Mesodermal cell (in vitro differentiated cells): ENCODE measurements around the gene NOTCH1. TPM values are rescaled to one million over a fixed set of nuclear protein-coding genes. Genes with fewer than 3 reads are reported as not detected.

ENCODE experiments used
- H3K27ac ChIP-seq: 2 replicates; pipeline ENCODE4 v1.7.0; 2013; ENCODE audit warnings: mild to moderate bottlenecking, low read depth, low read length, moderate library complexity; ENCODE audit not compliant: severe bottlenecking
- H3K36me3 ChIP-seq: 2 replicates; pipeline ENCODE4 v1.7.1; 2013; ENCODE audit warnings: mild to moderate bottlenecking, low read length, moderate library complexity; ENCODE audit not compliant: control insufficient read depth, insufficient read depth
- H3K4me1 ChIP-seq: one replicate; pipeline ENCODE4 v1.7.1; 2013; ENCODE audit warnings: mild to moderate bottlenecking, low read length; ENCODE audit not compliant: insufficient read depth, control insufficient read depth, poor library complexity, severe bottlenecking
- H3K4me3 ChIP-seq: 2 replicates; pipeline ENCODE4 v1.7.0; 2013; ENCODE audit warnings: low read length, control low read depth, mild to moderate bottlenecking; ENCODE audit not compliant: insufficient read depth, poor library complexity, severe bottlenecking; ENCODE audit errors: extremely low read depth
- H3K9me3 ChIP-seq: 2 replicates; pipeline ENCODE4 v1.7.1; 2013; ENCODE audit warnings: mild to moderate bottlenecking, low read length, moderate library complexity; ENCODE audit not compliant: control insufficient read depth
- WGBS, 2 experiments: methylation state at CpG; one replicate each; pipeline ENCODE4 v1.1.5; 2013; ENCODE audit warnings: missing lambda C conversion rate in 2 of 2; ENCODE audit not compliant: insufficient coverage in 2 of 2; 5-methylcytosine and 5-hydroxymethylcytosine counted together
- polyA plus RNA-seq, 2 experiments: library from polyadenylated mRNA; stranded (reverse); fragments of 50-300 nt; gene quantifications; one replicate each; pipeline ENCODE4 v1.2.3, GENCODE V29; 2013

Gene NOTCH1
- polyA plus RNA-seq (2013, experiment 1 of 2) = 65.5 TPM
- 44.0 TPM for polyA plus RNA-seq (2013, experiment 2 of 2)

DNA sequence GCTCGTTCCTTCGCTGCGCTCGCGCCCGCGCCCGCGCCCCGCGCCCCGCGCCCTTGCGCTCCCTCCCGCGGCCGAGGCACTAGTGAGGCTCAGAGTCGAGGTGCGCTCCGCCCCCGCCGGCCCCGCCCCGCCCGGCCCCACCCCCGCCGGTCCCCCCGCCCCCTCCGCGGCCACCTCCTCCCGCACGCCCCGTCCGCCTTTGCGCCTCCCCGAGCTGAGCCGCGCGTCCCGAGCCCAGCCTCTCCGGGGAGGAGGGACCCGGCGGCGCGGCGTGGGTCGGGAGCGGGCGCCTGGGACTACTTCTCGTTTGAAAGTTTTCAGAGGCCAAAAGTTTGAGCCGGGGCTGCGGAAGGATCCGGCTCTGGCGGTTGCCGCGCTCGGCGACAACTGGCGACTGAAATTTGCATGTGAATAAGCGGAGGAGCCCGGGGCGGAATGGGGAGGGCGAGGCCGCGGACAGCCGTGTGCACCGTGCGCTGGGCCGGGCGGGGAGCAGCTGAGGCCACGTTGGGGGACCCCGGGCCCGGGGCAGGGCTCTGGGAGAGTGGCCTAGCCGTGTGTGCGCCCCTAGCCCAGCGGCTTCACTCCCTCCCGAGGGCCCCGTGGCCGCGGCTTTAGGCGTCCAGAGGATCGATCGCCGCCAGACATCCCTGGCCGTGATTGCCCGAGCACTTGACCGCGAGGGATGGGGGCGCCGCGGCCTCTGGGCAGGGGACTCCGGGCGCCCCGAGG lies at the start of gene NOTCH1:
Gene NOTCH1, minus strand, starts transcription at position 84 of the 732 bp plus-strand sequence. CDS start 262 bp downstream, outside the sequence.
- peak within 1 kb of the TSS; percentile 92 for H3K4me3 ChIP-seq
- peak within 1 kb of the TSS; percentile 86 for H3K27ac ChIP-seq
- H3K4me1 ChIP-seq = peaks cover 34% of the 10 kb centered on the region
- WGBS, 2 experiments = 0 to 1% methylated on average over 51 to 55 of the region's 94 CpGs
- H3K9me3 ChIP-seq = no peaks in the 10 kb centered on the region
- H3K36me3 ChIP-seq = peaks cover 30% of the 10 kb centered on the region

DNA sequence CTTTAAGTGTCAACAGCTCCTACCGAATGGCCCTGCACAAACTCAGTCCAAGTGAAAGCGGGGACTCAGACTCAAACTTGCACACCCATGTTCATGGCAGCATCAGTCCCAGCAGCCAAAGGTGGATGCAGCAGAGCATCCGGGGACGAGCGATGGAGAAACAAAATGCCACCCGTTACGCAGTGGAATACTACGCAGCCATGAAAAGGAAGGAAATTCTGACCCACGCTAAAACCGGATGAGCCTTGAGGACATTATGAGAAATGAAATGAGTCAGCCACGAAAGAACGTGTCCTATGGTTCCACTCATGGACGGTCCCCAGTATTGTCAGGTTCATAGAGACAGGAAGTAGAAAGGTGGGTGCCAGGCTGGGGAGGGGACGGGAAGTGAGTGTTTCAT lies 48.6 kb upstream of the NOTCH1 start:
- H3K4me3 ChIP-seq = no peak overlapping the region
- peaks cover 18% of the 10 kb centered on the region for H3K4me1 ChIP-seq
- 95 to 96% methylated on average over 13 to 14 of the region's 14 CpGs for WGBS, 2 experiments
- no peaks in the 10 kb centered on the region for H3K36me3 ChIP-seq
- no peaks in the 10 kb centered on the region for H3K9me3 ChIP-seq
- H3K27ac ChIP-seq = no peak overlapping the region

DNA sequence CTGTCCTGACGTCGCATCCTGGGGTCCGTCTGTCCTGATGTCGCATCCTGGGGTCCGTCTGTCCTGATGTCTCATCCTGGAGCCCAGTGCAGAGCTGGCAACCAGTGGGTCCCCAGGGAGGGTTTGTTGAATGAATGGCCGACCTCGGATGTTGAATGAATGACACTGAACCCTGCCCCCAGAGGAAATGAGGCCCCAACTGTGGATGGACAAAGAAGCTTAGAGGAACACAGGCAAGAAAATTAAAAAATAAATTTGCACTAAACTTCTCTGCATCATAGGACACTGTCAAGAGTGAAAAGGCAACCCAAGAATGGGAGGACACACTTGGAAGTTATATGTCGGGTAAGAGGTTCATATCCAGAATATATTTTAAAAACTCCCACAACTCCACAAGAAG lies 47.7 kb upstream of the NOTCH1 start:
- H3K36me3 ChIP-seq = no peaks in the 10 kb centered on the region
- H3K9me3 ChIP-seq = no peaks in the 10 kb centered on the region
- 100% methylated on average over 4 of the region's 8 CpGs; no CpG with 5 or more reads in 1 of the 2 experiments for WGBS, 2 experiments
- peaks cover 20% of the 10 kb centered on the region for H3K4me1 ChIP-seq
- H3K27ac ChIP-seq = no peak overlapping the region
- H3K4me3 ChIP-seq = no peak overlapping the region

DNA sequence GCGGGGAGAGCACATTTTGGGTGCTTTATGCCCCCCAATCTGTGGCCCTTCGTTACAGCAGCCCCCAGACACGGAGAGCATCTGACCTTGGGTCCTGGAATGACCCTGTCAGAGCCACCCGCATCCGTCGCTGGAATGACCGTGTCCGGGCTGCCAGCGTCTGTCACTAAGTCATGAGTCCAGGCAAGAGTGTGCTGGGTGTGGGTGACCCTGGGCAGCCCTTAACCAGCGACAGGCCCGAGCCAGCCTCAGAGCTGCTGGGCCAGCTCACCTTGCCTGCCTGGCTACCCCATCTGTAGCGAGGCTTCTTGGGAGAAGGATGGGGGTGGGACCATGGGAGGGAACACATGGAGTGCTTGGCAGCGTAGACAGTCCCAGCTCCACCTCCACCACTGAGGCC lies 46.8 kb upstream of the NOTCH1 start:
- Histone ChIP-seq H3K9me3 (no peaks in the 10 kb centered on the region), H3K4me1 (peaks cover 26% of the 10 kb centered on the region), H3K27ac (no peak overlapping the region), H3K36me3 (no peaks in the 10 kb centered on the region), H3K4me3 (no peak overlapping the region)
- WGBS, 2 experiments = 88 to 93% methylated on average over 11 to 12 of the region's 13 CpGs

DNA sequence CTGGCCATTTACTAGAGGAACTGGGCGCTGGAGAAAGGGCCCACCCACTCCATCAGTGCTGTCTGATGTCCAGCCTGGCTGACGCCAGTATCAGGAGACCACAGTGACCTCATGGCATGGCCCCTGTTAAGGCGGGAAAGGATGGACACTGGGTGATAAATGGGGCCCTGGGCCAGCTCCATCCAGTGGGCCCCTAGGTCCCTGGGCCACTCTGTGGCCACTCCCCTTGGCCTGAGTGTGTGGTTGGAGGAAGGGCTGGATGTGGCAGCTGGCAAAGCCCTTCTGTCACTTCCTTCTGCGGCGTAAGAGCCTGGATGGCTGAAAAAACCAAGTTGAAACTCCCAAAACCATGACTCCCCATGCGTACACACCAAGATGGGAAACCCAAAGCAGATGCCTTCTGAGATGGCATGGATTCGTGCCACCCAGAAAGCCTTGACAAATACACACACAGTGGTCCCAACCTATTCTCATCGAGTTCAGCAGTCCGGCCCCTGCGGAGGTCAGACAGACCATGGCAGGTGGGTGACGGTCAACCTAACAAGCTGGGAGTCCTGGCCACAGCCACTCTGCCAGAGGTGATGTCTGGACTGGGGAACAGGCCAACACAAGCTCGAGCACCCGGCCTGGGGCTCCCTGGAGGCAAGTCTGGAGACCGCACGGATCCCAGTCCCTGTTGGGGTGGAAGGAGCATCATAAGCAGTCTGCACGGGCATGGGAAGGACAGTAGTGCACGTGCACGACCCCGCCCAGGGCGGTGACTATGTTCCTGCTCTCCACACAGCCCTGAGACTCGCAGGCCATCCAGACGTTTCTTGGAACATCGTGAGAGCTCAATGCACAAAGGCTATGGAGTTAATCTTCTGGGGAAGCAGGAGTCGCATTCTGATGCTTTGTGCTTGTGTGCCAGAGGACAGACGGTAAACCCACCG lies 45.2 kb upstream of the NOTCH1 start:
- Histone ChIP-seq H3K36me3 (no peaks in the 10 kb centered on the region), H3K9me3 (no peaks in the 10 kb centered on the region), H3K27ac (no peak overlapping the region), H3K4me3 (no peak overlapping the region), H3K4me1 (peaks cover 26% of the 10 kb centered on the region)
- WGBS, 2 experiments = 96 to 97% methylated on average over 23 of the region's 26 CpGs

DNA sequence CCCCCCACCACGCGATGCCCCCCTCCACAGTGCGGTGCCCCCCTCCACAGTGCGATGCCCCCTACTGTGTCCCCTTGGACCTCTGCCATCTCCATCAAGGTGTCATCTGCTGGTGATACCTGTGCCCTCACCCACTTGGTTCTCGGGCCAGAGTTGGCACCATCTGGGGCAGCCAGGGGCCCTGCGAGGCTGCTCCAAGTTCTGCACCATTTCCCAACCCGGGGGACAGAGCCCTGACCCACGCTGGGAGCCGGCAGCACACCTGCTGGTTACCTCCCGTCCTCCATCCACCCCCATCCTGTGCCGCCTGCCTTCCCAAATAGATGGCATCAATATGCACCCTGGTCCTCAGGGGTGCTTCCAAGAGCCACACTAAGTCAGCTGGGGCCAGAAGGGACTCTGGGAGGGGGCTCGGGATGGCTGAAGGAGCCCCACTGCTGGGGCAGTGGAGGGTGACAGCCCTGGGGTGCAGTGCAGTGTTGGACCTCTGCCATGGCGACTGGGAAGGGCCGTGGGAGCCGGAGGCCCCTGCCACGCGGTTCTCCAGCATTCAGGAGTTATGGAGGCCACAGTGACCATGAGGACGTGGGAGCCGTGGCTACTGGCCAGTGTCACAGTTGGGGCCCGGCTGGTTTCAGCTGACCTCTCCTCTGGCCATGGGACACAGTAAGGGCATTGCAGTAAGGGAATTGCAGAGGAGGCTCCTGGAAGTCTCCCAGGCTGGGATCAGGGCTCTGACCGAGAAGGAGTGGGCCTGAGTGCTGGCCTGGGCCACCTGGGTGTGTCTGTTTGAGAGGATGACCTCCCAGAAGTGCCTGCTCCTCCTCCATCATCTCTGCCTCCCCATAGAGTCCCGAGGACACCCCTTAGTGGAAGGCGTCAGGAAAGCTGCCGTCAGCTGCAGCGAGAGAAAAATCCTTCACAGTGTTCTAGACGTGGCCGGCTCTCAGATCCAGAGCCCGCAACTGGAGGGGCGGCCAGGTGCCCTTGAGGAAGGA lies 44.2 kb upstream of the NOTCH1 start:
- H3K4me1 ChIP-seq = peaks cover 26% of the 10 kb centered on the region
- 88 to 95% methylated on average over 23 to 25 of the region's 29 CpGs for WGBS, 2 experiments
- no peak overlapping the region for H3K27ac ChIP-seq
- no peaks in the 10 kb centered on the region for H3K9me3 ChIP-seq
- no peaks in the 10 kb centered on the region for H3K36me3 ChIP-seq
- no peak overlapping the region for H3K4me3 ChIP-seq

DNA sequence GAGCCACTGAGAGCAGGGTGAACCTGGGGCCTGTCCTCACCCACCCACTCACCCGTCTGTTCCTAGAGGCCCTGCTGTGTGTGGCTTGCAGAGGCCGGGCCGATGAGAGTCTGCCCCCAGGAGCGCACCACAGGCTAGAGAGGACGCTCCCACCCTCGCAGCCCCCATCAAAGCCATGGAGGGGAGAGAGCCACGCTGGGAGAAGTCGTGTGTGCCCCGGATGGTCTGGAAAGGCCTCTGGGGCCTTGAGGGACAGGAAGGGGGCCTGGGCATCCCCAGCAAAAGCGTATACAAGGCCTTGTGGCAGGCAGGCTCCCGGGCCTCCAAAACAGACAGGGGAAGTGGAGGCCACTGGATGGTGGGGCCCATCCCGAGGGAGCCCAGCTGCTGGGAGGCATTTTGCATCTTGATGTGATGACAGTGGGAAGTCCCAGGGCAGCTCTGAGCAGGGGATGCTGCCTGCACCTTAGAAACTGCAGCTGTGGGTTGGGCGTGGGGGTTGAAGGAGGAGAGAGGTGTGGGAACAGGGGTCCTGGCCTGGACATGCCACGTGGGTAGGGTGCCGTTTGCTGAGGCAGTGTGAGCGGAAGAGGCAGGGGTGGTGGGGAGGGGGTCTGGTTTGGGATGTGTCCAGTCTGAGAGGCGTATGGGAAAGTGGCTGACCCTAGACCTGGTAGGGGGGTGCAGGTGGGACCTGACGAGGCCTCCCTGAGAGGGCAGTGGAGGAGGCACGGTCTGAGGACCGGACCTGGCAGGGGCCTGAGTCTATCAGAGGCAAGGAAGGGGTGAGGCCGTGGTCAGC lies 43.0 kb upstream of the NOTCH1 start:
- Histone ChIP-seq H3K4me3 (no peak overlapping the region), H3K9me3 (no peaks in the 10 kb centered on the region), H3K36me3 (no peaks in the 10 kb centered on the region), H3K4me1 (peaks cover 29% of the 10 kb centered on the region), H3K27ac (peak overlapping the region; percentile 98)
- WGBS, 2 experiments = 49 to 61% methylated on average over 15 of the region's 21 CpGs

DNA sequence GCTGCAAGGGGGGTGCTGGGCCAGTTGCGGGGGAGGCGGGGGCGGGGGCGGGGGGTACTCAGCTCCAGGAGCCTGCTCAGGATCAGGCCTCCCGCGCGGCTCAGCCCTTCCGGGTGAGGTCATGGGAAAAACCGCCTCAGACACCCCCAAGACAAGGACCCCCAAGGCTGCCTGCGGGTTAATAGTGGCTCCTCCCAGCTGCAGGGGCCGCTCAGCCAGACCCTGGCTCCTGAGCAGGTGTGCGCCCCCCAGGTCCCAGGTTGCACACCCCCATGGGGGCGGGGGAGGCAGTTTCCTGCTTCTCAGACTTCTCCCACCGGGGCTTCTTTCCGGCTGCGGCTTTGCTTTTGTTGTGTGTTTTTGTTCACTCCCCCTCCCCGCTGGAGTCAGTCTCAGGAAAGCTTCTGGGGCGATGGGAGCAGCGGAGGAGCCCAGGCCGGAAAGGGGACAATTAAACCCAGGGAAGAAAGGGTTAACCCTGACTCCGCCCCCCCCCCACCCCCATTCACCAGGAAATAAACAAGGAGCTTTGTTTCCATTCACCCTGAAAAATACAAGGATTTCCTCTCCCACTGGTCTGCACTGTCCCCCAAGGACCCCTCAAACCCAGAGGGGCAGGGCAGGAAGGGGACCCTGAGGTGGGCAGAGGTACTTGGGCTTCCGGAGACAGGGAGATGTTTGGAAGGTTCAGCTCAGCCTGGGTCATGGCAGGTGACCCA lies 42.3 kb upstream of the NOTCH1 start:
- 7% methylated on average over 9 to 10 of the region's 22 CpGs for WGBS, 2 experiments
- Histone ChIP-seq H3K36me3 (no peaks in the 10 kb centered on the region), H3K9me3 (no peaks in the 10 kb centered on the region), H3K27ac (peak overlapping the region; percentile 98), H3K4me1 (peaks cover 29% of the 10 kb centered on the region), H3K4me3 (no peak overlapping the region)
